Naive thymus-derived CD4-positive, alpha-beta T cell (primary cell): ENCODE data around the gene LHX5. TPM values are rescaled to one million over a fixed set of nuclear protein-coding genes. Genes with fewer than 3 reads are reported as not detected.

ENCODE experiments used
- ATAC-seq: fragments of 150-1000 bp; cut with Tn5 transposase; 2 replicates; pipeline ENCODE4 v1.10.0; 2021; ENCODE audit warnings: mild to moderate bottlenecking, moderate library complexity
- CTCF ChIA-PET: fragments of 350-600 bp; sonication (Branson Sonifier 250); formaldehyde crosslinking; loops from one replicate; lab custom pipeline; 2021; ENCODE audit warnings: antibody characterized with exemption; lab: Charles Lee
- POLR2A ChIA-PET: fragments of 350-600 bp; sonication (Branson Sonifier 250); formaldehyde crosslinking; loops from one replicate; lab custom pipeline; 2021; ENCODE audit warnings: antibody characterized with exemption, inconsistent platforms; lab: Charles Lee
- DNase-seq, 9 donors: peaks; one replicate each; pipeline versions ENCODE4 v3.0.0 to v3.0.0-alpha.2; 2020 to 2022; ENCODE audit warnings: mixed read lengths in 1 of 9
- H3K27ac ChIP-seq: one replicate; pipeline ENCODE4 v1.7.0; 2013; ENCODE audit warnings: mild to moderate bottlenecking, low read depth, low read length, moderate library complexity
- H3K27me3 ChIP-seq, 2 donors: one replicate each; pipeline ENCODE4 v1.7.0; 2013; ENCODE audit warnings: low read length in 2 of 2, mild to moderate bottlenecking in 2 of 2, moderate library complexity in 2 of 2; ENCODE audit not compliant: control insufficient read depth in 2 of 2, insufficient read depth in 2 of 2
- H3K36me3 ChIP-seq, 3 experiments: 1 replicate in 2 of 3; 2 replicates in 1 of 3; pipeline ENCODE4 v1.7.0; 2013; ENCODE audit warnings: low read length in 3 of 3, mild to moderate bottlenecking in 3 of 3, moderate library complexity in 1 of 3; ENCODE audit not compliant: insufficient read depth in 3 of 3, control insufficient read depth in 2 of 3
- H3K4me1 ChIP-seq, 2 donors: one replicate each; pipeline ENCODE4 v1.7.0; 2013; ENCODE audit warnings: low read length in 2 of 2, mild to moderate bottlenecking in 2 of 2, moderate library complexity in 1 of 2; ENCODE audit not compliant: control insufficient read depth in 2 of 2, insufficient read depth in 2 of 2
- H3K4me3 ChIP-seq: 2 replicates; pipeline ENCODE4 v1.7.0; 2013; ENCODE audit warnings: mild to moderate bottlenecking, low read length
- H3K9me3 ChIP-seq, 3 experiments: 1 replicate in 2 of 3; 2 replicates in 1 of 3; pipeline ENCODE4 v1.7.0; 2013; ENCODE audit warnings: low read length in 3 of 3; ENCODE audit not compliant: control insufficient read depth in 2 of 3
- H3K27ac Mint-ChIP-seq, 9 donors: one replicate each; pipeline ENCODE4 v1.8.0; 2020 to 2022; ENCODE audit warnings: mixed read lengths in 9 of 9, mild to moderate bottlenecking in 8 of 9, moderate library complexity in 5 of 9, inconsistent platforms in 2 of 9
- H3K27me3 Mint-ChIP-seq, 5 donors: one replicate each; pipeline ENCODE4 v1.8.0; 2021 to 2022; ENCODE audit warnings: mixed read lengths in 5 of 5, mild to moderate bottlenecking in 1 of 5
- H3K36me3 Mint-ChIP-seq, 5 donors: one replicate each; pipeline ENCODE4 v1.8.0; 2020 to 2022; ENCODE audit warnings: mixed read lengths in 5 of 5, mild to moderate bottlenecking in 3 of 5, inconsistent platforms in 1 of 5
- H3K4me1 Mint-ChIP-seq, 7 donors: one replicate each; pipeline ENCODE4 v1.8.0; 2020 to 2022; ENCODE audit warnings: mixed read lengths in 7 of 7, mild to moderate bottlenecking in 3 of 7, inconsistent platforms in 1 of 7
- H3K4me3 Mint-ChIP-seq, 10 donors: one replicate each; pipeline ENCODE4 v1.8.0; 2020 to 2022; ENCODE audit warnings: mild to moderate bottlenecking in 10 of 10, mixed read lengths in 10 of 10, moderate library complexity in 6 of 10, inconsistent platforms in 2 of 10
- H3K9me3 Mint-ChIP-seq, 11 donors: one replicate each; pipeline ENCODE4 v1.8.0; 2020 to 2022; ENCODE audit warnings: mixed read lengths in 11 of 11, mild to moderate bottlenecking in 4 of 11, inconsistent platforms in 1 of 11, moderate library complexity in 1 of 11
- intact Hi-C, 2 donors: fragments of 100-400 bp; cut with micrococcal nuclease; formaldehyde crosslinking; loops; one replicate each; pipeline ENCODE4 v1.15.1; 2023
- polyA plus RNA-seq, 2 donors: library from polyadenylated mRNA; unstranded; fragments of 300-500 nt; fragmentation: Illumina TruSeq; gene quantifications; one replicate each; pipeline ENCODE4 v1.2.3, GENCODE V29; 2021
- total RNA-seq, 6 experiments: library from RNA in 5 of 6; stranded (reverse) in 5 of 6; gene quantifications; 1 replicate in 5 of 6; 2 replicates in 1 of 6; pipeline ENCODE4 v1.2.3 and lab custom pipeline; 2021 to 2026

LHX5 gene
- total and polyA plus RNA-seq, 7 experiments from 2014 or later: not detected

- H3K36me3 ChIP-seq: no peaks in the 10 kb centered on the region
- intact Hi-C loops: loop anchor here in 1 of 2 donors (5.0 kb wide), 1 partner anchor 972 kb away; no protein-coding TSS in a partner anchor
Measured at GRCh38 chr12:113474635-113475436, 3.2 kb upstream of the LHX5 start.

GRCh38 chr12:113473942-113474341 lies 2.3 kb upstream of the LHX5 start:
- Mint-ChIP-seq H3K27me3 (peaks cover 60 to 89% (median 81%) of the 10 kb centered on the region in 5 donors), H3K4me3 (peak overlapping the region in 7 of 10 donors; percentile 21 to 62 (median 56)), H3K36me3 (no peaks in the 10 kb centered on the region), H3K27ac (no peak overlapping the region), H3K9me3 (peaks cover 0 to 7% (median 0%) of the 10 kb centered on the region in 11 donors), H3K4me1 (peaks cover 6 to 22% (median 14%) of the 10 kb centered on the region in 7 donors)
- no peak overlapping the region for H3K4me3 ChIP-seq
- no peaks in the 10 kb centered on the region for H3K36me3 ChIP-seq
- H3K27me3 ChIP-seq: peaks cover 0 to 3% of the 10 kb centered on the region in 2 donors
- intact Hi-C loops: loop anchor here in 1 of 2 donors (5.0 kb wide), 1 partner anchor 973 kb away; no protein-coding TSS in a partner anchor
- ATAC-seq (no peak), DNase-seq (no peak)
- ChIA-PET CTCF (no interaction called here), POLR2A (no interaction called here)
- H3K9me3 ChIP-seq: no peaks in the 10 kb centered on the region
- H3K4me1 ChIP-seq: no peaks in the 10 kb centered on the region
- H3K27ac ChIP-seq: no peak overlapping the region

More at GRCh38 chr12:113474635-113475436, 3.2 kb upstream of the LHX5 start:
- CTCF ChIA-PET: no interaction called here
- peaks cover 0 to 4% (median 0%) of the 10 kb centered on the region in 5 donors for H3K36me3 Mint-ChIP-seq
- ATAC-seq: no peak
- DNase-seq: no peak
- peaks cover 10 to 23% (median 17%) of the 10 kb centered on the region in 7 donors for H3K4me1 Mint-ChIP-seq
- Histone ChIP-seq H3K4me1 (no peaks in the 10 kb centered on the region), H3K4me3 (no peak overlapping the region), H3K9me3 (no peaks in the 10 kb centered on the region), H3K27me3 (peaks cover 0 to 4% of the 10 kb centered on the region in 2 donors), H3K27ac (no peak overlapping the region)
- POLR2A ChIA-PET: no interaction called here
- H3K27me3 Mint-ChIP-seq: peaks cover 62 to 89% (median 81%) of the 10 kb centered on the region in 5 donors
- H3K4me3 Mint-ChIP-seq: peak overlapping the region in 7 of 10 donors; percentile 2 to 68 (median 56)
- H3K27ac Mint-ChIP-seq: peak overlapping the region in 1 of 9 donors; percentile 20
- H3K9me3 Mint-ChIP-seq: peaks cover 0 to 13% (median 3%) of the 10 kb centered on the region in 11 donors

DNA sequence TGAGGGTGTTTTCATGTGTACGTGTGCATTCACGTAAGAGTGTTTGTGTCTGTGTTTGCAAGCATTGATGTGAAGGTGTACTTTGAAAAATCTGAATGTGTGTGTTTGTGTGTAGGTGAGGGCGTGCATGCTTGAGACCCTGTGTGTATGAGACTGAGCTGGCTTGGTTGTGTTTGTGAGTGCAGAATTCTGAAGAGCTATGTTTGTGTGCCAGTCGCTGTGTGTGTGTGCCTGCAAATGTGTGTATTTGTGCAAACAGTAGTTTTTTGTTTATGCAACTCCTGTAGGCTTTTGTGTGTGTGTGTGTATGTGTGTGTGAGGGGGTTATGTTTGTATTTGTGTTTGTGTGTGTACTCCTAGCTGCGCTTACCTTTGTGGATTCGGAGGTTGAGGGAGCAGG lies 1.7 kb upstream of the LHX5 start:
- POLR2A ChIA-PET: no interaction called here
- CTCF ChIA-PET: no interaction called here

GRCh38 chr12:113472191-113473121 lies 785 bp upstream of the LHX5 start:
- H3K27ac Mint-ChIP-seq: no peak overlapping the region
- ChIA-PET CTCF (no interaction called here), POLR2A (no interaction called here)
- peaks cover 55 to 88% (median 75%) of the 10 kb centered on the region in 5 donors for H3K27me3 Mint-ChIP-seq
- ATAC-seq: no peak
- H3K27ac ChIP-seq: no peak overlapping the region
- peaks cover 0 to 5% of the 10 kb centered on the region in 2 donors for H3K27me3 ChIP-seq
- no peaks in the 10 kb centered on the region for H3K36me3 Mint-ChIP-seq
- DNase-seq: no peak
- intact Hi-C loops: loop anchor here in 1 of 2 donors (5.0 kb wide), 1 partner anchor 975 kb away; no protein-coding TSS in a partner anchor
- no peak overlapping the region for H3K4me3 Mint-ChIP-seq
- no peak overlapping the region for H3K4me3 ChIP-seq
- H3K9me3 ChIP-seq: no peaks in the 10 kb centered on the region
- peaks cover 7 to 25% (median 14%) of the 10 kb centered on the region in 7 donors for H3K4me1 Mint-ChIP-seq
- no peaks in the 10 kb centered on the region for H3K36me3 ChIP-seq
- peaks cover 0 to 2% (median 0%) of the 10 kb centered on the region in 11 donors for H3K9me3 Mint-ChIP-seq
- H3K4me1 ChIP-seq: no peaks in the 10 kb centered on the region

More for the DNA sequence above, 1.7 kb upstream of the LHX5 start:
- Mint-ChIP-seq H3K4me1 (peaks cover 7 to 25% (median 14%) of the 10 kb centered on the region in 7 donors), H3K27ac (no peak overlapping the region), H3K27me3 (peaks cover 61 to 91% (median 81%) of the 10 kb centered on the region in 5 donors), H3K4me3 (peak overlapping the region in 2 of 10 donors; percentile 1 to 6), H3K9me3 (peaks cover 0 to 7% (median 0%) of the 10 kb centered on the region in 11 donors), H3K36me3 (no peaks in the 10 kb centered on the region)
- Histone ChIP-seq H3K27me3 (peaks cover 0 to 5% of the 10 kb centered on the region in 2 donors), H3K9me3 (no peaks in the 10 kb centered on the region), H3K36me3 (no peaks in the 10 kb centered on the region), H3K4me3 (no peak overlapping the region), H3K4me1 (no peaks in the 10 kb centered on the region), H3K27ac (no peak overlapping the region)
- no peak for DNase-seq
- ATAC-seq: no peak
- intact Hi-C loops: loop anchor here in 1 of 2 donors (5.0 kb wide), 1 partner anchor 974 kb away; no protein-coding TSS in a partner anchor

GRCh38 chr12:113470871-113471618 lies 626 bp downstream of the LHX5 start:
- ChIA-PET CTCF (no interaction called here), POLR2A (no interaction called here)
- no peak overlapping the region for H3K27ac ChIP-seq
- Mint-ChIP-seq H3K4me3 (no peak overlapping the region), H3K27me3 (peaks cover 63 to 91% (median 80%) of the 10 kb centered on the region in 5 donors), H3K36me3 (peaks cover 0 to 3% (median 0%) of the 10 kb centered on the region in 5 donors), H3K4me1 (peaks cover 9 to 33% (median 20%) of the 10 kb centered on the region in 7 donors), H3K9me3 (peaks cover 0 to 2% (median 0%) of the 10 kb centered on the region in 11 donors), H3K27ac (no peak overlapping the region)
- no peak for DNase-seq
- no peaks in the 10 kb centered on the region for H3K9me3 ChIP-seq
- no peak for ATAC-seq
- peaks cover 0 to 5% of the 10 kb centered on the region in 2 donors for H3K27me3 ChIP-seq
- no peaks in the 10 kb centered on the region for H3K36me3 ChIP-seq
- no peaks in the 10 kb centered on the region for H3K4me1 ChIP-seq
- no peak overlapping the region for H3K4me3 ChIP-seq
- intact Hi-C loops: loop anchor here in 1 of 2 donors (5.0 kb wide), 1 partner anchor 976 kb away; no protein-coding TSS in a partner anchor
